Transverse colon (tissue), 4 donors: ENCODE results near the gene INHBA. TPM values are rescaled to one million over a fixed set of nuclear protein-coding genes. Genes with fewer than 3 reads are reported as not detected.

Source experiments
- DNase-seq: peaks from one replicate; pipeline ENCODE4 v3.0.0-alpha.2; 2019
- H3K27ac ChIP-seq, 4 donors: fragments of 200-600 bp; sonication (generic); 2 replicates each; pipeline ENCODE4 v1.5.1; 2016 to 2018; ENCODE audit warnings: inconsistent platforms in 4 of 4
- H3K27me3 ChIP-seq: fragments of 200-600 bp; sonication (generic); 2 replicates; pipeline ENCODE4 v1.5.1; 2017; ENCODE audit warnings: inconsistent platforms
- H3K36me3 ChIP-seq, 4 donors: fragments of 200-600 bp; sonication (generic); 2 replicates each; pipeline ENCODE4 v1.5.1; 2017 to 2019; ENCODE audit warnings: inconsistent platforms in 4 of 4
- H3K4me1 ChIP-seq, 4 donors: fragments of 200-600 bp; sonication (generic); 2 replicates each; pipeline ENCODE4 v1.5.1; 2017 to 2020; ENCODE audit warnings: inconsistent platforms in 4 of 4
- H3K4me3 ChIP-seq, 4 donors: fragments of 200-600 bp; sonication (generic); 1 replicate in 1 of 4; 2 replicates in 3 of 4; pipeline versions ENCODE4 v1.5.1 to v1.6.1; 2017 to 2019; ENCODE audit warnings: inconsistent platforms in 4 of 4
- H3K9me3 ChIP-seq, 2 donors: fragments of 200-600 bp; sonication (generic); 2 replicates each; pipeline ENCODE4 v1.5.1; 2017 to 2019; ENCODE audit warnings: inconsistent platforms in 2 of 2
- CTCF ChIP-seq, 5 experiments: fragments of 200-600 bp in 3 of 5; fragments of 450-650 bp in 2 of 5; sonication (generic) in 3 of 5; IDR thresholded peaks; 1 replicate in 2 of 5; 2 replicates in 3 of 5; pipeline ENCODE4 v1.5.1; 2016 to 2017; ENCODE audit warnings: antibody characterized with exemption in 5 of 5, inconsistent platforms in 3 of 5, mild to moderate bottlenecking in 2 of 5, moderate library complexity in 1 of 5
- EP300 ChIP-seq: sonication (generic); formaldehyde crosslinking; IDR thresholded peaks from one replicate; pipeline ENCODE4 v1.6.1; 2017; ENCODE audit warnings: antibody characterized with exemption, low read depth
- POLR2A ChIP-seq: fragments of 450-650 bp; IDR thresholded peaks from one replicate; pipeline ENCODE4 v1.6.1; 2016; ENCODE audit warnings: antibody characterized with exemption, mild to moderate bottlenecking, moderate library complexity
- POLR2AphosphoS5 ChIP-seq, 3 donors: sonication (generic); formaldehyde crosslinking; IDR thresholded peaks; one replicate each; pipeline ENCODE4 v1.6.1; 2016; ENCODE audit warnings: antibody characterized with exemption in 3 of 3
- WGBS, 2 donors: methylation state at CpG; one replicate each; pipeline ENCODE4 v1.1.5; 2018; ENCODE audit warnings: low coverage in 1 of 2; 5-methylcytosine and 5-hydroxymethylcytosine counted together
- in situ Hi-C, 4 donors: fragments of 200-750 bp; cut with MboI; loops; one replicate each; pipeline versions ENCODE4 v1.15.0 to v1.15.1; 2017; ENCODE audit warnings: low sequenced_read_pairs in 3 of 4, low pct_ligation_motif_present in 1 of 4, low pct_unique_long_range_greater_than_20kb in 1 of 4
- intact Hi-C: fragments of 100-400 bp; cut with DNase I; formaldehyde crosslinking; loops from one replicate; pipeline ENCODE4 v1.15.1; 2023; ENCODE audit warnings: low total_unique reads
- total RNA-seq, 4 donors: library from RNA; depleted of rRNA; stranded (reverse); fragments of >200 nt; gene quantifications; one replicate each; pipeline ENCODE4 v1.1.0, GENCODE V29; 2016

Gene INHBA
- total RNA-seq, 4 donors from 2014 or later: 0.14 to 1.1 (median 1.00) TPM; not detected in 1

- in situ Hi-C loops: loop anchor here in 3 of 4 donors (25.0 kb wide), 2 partner anchors 1378 to 1478 kb away; no protein-coding TSS in a partner anchor
- no peaks in the 10 kb centered on the region for H3K27me3 ChIP-seq
- H3K4me3 ChIP-seq: no peak overlapping the region
- no peak for DNase-seq
- intact Hi-C loops: no loop called here
- TF ChIP-seq POLR2A: no peak
- TF ChIP-seq CTCF (IDR thresholded peaks at IDR 0.05): no peak
- TF ChIP-seq EP300: no peak
- no peak for TF ChIP-seq POLR2AphosphoS5 (IDR thresholded peaks at IDR 0.05)
- no peaks in the 10 kb centered on the region for H3K36me3 ChIP-seq
- no peaks in the 10 kb centered on the region for H3K4me1 ChIP-seq
- H3K27ac ChIP-seq: no peak overlapping the region
- H3K9me3 ChIP-seq: no peaks in the 10 kb centered on the region
- WGBS, 2 donors: 81 to 88% methylated on average over 7 to 8 of the region's 8 CpGs
These were observed 12.1 kb upstream of the INHBA start for GRCh38 chr7:41715000-41715399.

- intact Hi-C loops (no loop called here), in situ Hi-C loops (loop anchor here in 3 of 4 donors (25.0 kb wide), 2 partner anchors 1374 to 1474 kb away; no protein-coding TSS in a partner anchor)
- DNase-seq: peak; percentile 37
- Histone ChIP-seq H3K4me3 (no peak overlapping the region), H3K4me1 (no peaks in the 10 kb centered on the region), H3K27me3 (no peaks in the 10 kb centered on the region), H3K36me3 (no peaks in the 10 kb centered on the region), H3K9me3 (no peaks in the 10 kb centered on the region), H3K27ac (no peak overlapping the region)
- WGBS, 2 donors: 36 to 59% methylated on average over 2 to 10 of the region's 10 CpGs
- TF ChIP-seq EP300 (no peak), CTCF (IDR thresholded peaks at IDR 0.05) (peak in 3 of 5 experiments; percentile 30 to 40 (median 39)), POLR2A (no peak), POLR2AphosphoS5 (IDR thresholded peaks at IDR 0.05) (no peak)
These were observed 8.6 kb upstream of the INHBA start for GRCh38 chr7:41711283-41712064.

GRCh38 chr7:41710838-41711237, 7.9 kb upstream of the INHBA start:
- peaks cover 0 to 5% (median 4%) of the 10 kb centered on the region in 4 donors for H3K4me1 ChIP-seq
- H3K9me3 ChIP-seq: no peaks in the 10 kb centered on the region
- H3K36me3 ChIP-seq: no peaks in the 10 kb centered on the region
- 76 to 83% methylated on average over 2 of the region's 2 CpGs for WGBS, 2 donors
- no peak for TF ChIP-seq CTCF (IDR thresholded peaks at IDR 0.05)
- no peak for TF ChIP-seq EP300
- no peak for TF ChIP-seq POLR2AphosphoS5 (IDR thresholded peaks at IDR 0.05)
- no peak for TF ChIP-seq POLR2A
- in situ Hi-C loops: loop anchor here in 3 of 4 donors (25.0 kb wide), 2 partner anchors 1374 to 1474 kb away; no protein-coding TSS in a partner anchor
- intact Hi-C loops: no loop called here
- no peaks in the 10 kb centered on the region for H3K27me3 ChIP-seq
- H3K4me3 ChIP-seq: no peak overlapping the region
- no peak for DNase-seq
- H3K27ac ChIP-seq: no peak overlapping the region

- peaks cover 0 to 12% (median 8%) of the 10 kb centered on the region in 4 donors for H3K4me1 ChIP-seq
- 61 to 76% methylated on average over 3 to 4 of the region's 4 CpGs for WGBS, 2 donors
- H3K27ac ChIP-seq: no peak overlapping the region
- H3K36me3 ChIP-seq: no peaks in the 10 kb centered on the region
- H3K9me3 ChIP-seq: no peaks in the 10 kb centered on the region
- DNase-seq: no peak
- H3K27me3 ChIP-seq: no peaks in the 10 kb centered on the region
- TF ChIP-seq CTCF (IDR thresholded peaks at IDR 0.05) (no peak), POLR2A (no peak), EP300 (no peak), POLR2AphosphoS5 (IDR thresholded peaks at IDR 0.05) (no peak)
- H3K4me3 ChIP-seq: no peak overlapping the region
- in situ Hi-C loops: loop anchor here in 3 of 4 donors (25.0 kb wide), 2 partner anchors 1372 to 1472 kb away; no protein-coding TSS in a partner anchor
- intact Hi-C loops: no loop called here
These were observed 6.7 kb upstream of the INHBA start for GRCh38 chr7:41709621-41710020.
